ENCODE data around the gene ITGB3.
"Not testable (repeated sequence)": the region's sequence is repeated elsewhere in the genome, so short reads cannot be mapped to it uniquely, and the experiment has no call there.

ITGB3 gene

DNA sequence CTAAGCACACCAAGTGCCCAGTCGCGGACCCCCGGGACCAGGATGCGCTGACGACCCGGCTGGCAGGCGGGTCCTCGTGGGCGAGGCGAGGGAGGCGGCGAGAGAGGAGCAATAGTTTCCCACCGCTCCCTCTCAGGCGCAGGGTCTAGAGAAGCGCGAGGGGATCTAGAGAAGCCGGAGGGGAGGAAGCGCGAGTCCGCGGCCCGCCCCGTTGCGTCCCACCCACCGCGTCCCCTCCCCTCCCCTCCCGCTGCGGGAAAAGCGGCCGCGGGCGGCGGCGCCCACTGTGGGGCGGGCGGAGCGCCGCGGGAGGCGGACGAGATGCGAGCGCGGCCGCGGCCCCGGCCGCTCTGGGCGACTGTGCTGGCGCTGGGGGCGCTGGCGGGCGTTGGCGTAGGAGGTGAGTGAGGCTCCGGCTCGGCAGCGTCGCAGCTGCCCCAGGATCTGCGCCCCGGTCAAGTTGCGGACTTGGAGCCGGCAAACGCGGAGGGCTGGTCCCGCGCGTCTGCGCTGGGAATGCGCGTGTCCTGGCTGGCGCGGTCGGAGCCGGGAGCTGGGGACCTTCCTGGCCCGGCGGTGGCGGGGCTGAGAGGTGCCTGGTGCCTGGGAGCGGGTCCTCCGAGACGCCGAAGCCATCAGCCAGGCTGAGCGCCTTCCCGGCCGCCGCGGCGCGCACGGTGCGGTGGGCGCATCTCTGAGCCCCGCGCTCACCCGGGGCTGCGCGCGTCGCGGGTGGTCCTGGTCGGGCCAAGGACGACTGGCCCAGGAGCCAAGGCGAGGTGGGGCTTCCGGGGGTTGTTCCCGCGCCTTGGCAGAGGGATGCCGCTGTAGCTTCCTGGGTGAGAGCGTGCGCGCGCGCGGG, at the start of gene ITGB3:
Gene ITGB3, plus strand, starts transcription at position 287 of the 862 bp plus-strand sequence. Its CDS starts 35 bp downstream, at position 322.
- peaks cover 25% of the 10 kb centered on the region for H3K4me1 Mint-ChIP-seq
- H3K4me3 Mint-ChIP-seq, result peak within 1 kb of the TSS; percentile 94
- no peak within 1 kb of the TSS for H3K27ac Mint-ChIP-seq
- no peaks in the 10 kb centered on the region for H3K9me3 Mint-ChIP-seq
- ATAC-seq (peak; percentile 96), DNase-seq (ENCODE audit: low spot score in 2 of 2) (peak; percentile 45 to 78)
- no peaks in the 10 kb centered on the region for H3K36me3 Mint-ChIP-seq

DNA sequence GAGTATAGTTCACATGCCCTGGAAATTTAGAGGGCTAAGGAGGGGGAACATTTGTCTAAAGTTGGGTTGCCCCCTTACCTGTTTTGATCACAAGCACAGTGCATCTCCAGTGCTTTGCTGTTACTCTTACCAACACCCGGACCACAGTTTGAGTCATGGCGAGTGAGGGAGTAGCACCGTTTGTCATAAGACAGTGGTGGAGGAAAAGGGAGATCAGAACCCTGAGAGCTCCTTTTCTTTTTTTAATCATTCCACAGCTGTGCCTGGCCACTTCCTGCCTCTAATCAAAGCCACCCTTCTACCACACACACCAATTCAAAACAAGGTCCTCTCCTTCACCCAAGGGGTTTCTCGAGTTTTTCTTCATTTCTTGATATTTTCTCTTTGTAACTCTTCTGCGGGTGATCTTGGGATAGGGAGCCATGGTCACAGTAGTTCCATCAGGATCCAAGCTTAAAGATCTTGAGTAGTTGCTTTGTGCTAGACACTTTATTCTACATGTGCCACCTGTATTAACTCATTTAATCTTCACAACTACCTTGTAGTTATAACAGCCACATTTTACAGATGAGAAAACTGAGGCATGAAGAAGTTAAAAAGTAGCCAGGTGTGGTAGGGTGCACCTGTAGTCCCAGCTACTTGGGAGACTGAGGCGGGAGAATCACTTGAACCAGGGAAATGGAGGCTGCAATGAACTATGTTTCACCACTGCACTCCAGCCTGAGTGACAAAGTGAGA, 49.5 kb upstream of the ITGB3 start:
- ATAC-seq (peak; percentile 90), DNase-seq (ENCODE audit: low spot score in 2 of 2) (peak; percentile 28 to 74)
- no peaks in the 10 kb centered on the region for H3K9me3 Mint-ChIP-seq
- H3K36me3 Mint-ChIP-seq, result no peaks in the 10 kb centered on the region
- H3K4me1 Mint-ChIP-seq, result peaks cover 58% of the 10 kb centered on the region
- peak overlapping the region; percentile 88 for H3K27ac Mint-ChIP-seq
- H3K4me3 Mint-ChIP-seq, result peak overlapping the region; percentile 66

GRCh38 chr17:47204722-47205418, 48.8 kb upstream of the ITGB3 start:
- ATAC-seq, result peak; percentile 86
- no peaks in the 10 kb centered on the region for H3K36me3 Mint-ChIP-seq
- H3K9me3 Mint-ChIP-seq, result no peaks in the 10 kb centered on the region
- H3K4me1 Mint-ChIP-seq, result peaks cover 56% of the 10 kb centered on the region
- H3K4me3 Mint-ChIP-seq, result peak overlapping the region; percentile 66
- peak overlapping the region; percentile 88 for H3K27ac Mint-ChIP-seq
- DNase-seq (ENCODE audit: low spot score in 2 of 2), result peak; percentile 21 to 74

- Mint-ChIP-seq H3K36me3 (no peaks in the 10 kb centered on the region), H3K4me3 (peak overlapping the region; percentile 66), H3K9me3 (no peaks in the 10 kb centered on the region), H3K4me1 (peaks cover 50% of the 10 kb centered on the region), H3K27ac (peak overlapping the region; percentile 88)
- peak; percentile 20 to 72 for DNase-seq (ENCODE audit: low spot score in 2 of 2)
- peak; percentile 57 for ATAC-seq
Observed at GRCh38 chr17:47205419-47205963, 48.1 kb upstream of the ITGB3 start.

GRCh38 chr17:47207143-47208067, 46.2 kb upstream of the ITGB3 start:
- no peak overlapping the region for H3K4me3 Mint-ChIP-seq

GRCh38 chr17:47208744-47209488, 44.7 kb upstream of the ITGB3 start, which contains the start of gene MYL4:
MYL4 (plus strand) TSS chr17:47209348; CDS start chr17:47209423, 75 bp downstream.
- DNase-seq (ENCODE audit: low spot score in 2 of 2) (no peak), ATAC-seq (no peak)
- H3K9me3 Mint-ChIP-seq, result no peaks in the 10 kb centered on the region
- H3K4me1 Mint-ChIP-seq, result peaks cover 37% of the 10 kb centered on the region
- no peak within 1 kb of the TSS for H3K27ac Mint-ChIP-seq
- H3K36me3 Mint-ChIP-seq, result no peaks in the 10 kb centered on the region
- no peak within 1 kb of the TSS for H3K4me3 Mint-ChIP-seq

More at GRCh38 chr17:47207143-47208067, 46.2 kb upstream of the ITGB3 start:
- H3K27ac Mint-ChIP-seq, result peak overlapping the region; percentile 88
- H3K36me3 Mint-ChIP-seq, result no peaks in the 10 kb centered on the region
- DNase-seq (ENCODE audit: low spot score in 2 of 2) (no peak), ATAC-seq (no peak)
- peaks cover 47% of the 10 kb centered on the region for H3K4me1 Mint-ChIP-seq
- H3K9me3 Mint-ChIP-seq, result no peaks in the 10 kb centered on the region

DNA sequence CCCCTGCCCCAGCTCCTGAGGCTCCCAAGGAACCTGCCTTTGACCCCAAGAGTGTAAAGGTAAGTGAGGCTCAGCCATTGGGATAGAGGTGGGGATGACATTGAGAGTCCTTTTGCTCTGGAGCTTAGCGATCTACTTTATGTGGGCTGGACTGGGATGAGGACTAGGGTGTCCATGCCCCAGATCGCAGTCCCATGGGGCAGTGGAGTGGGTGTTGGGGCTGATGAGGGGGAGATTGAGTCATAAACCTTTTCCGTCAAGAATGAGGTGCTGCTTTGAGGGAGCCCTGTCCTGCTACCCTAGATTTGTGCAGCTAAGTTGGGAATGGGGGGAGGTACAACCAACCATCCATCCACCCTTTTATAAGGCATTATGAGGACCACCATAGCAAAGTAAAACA, 44.1 kb upstream of the ITGB3 start:
- Mint-ChIP-seq H3K4me3 (no peak overlapping the region), H3K27ac (no peak overlapping the region), H3K4me1 (peaks cover 31% of the 10 kb centered on the region), H3K36me3 (no peaks in the 10 kb centered on the region), H3K9me3 (no peaks in the 10 kb centered on the region)
- ATAC-seq (no peak), DNase-seq (ENCODE audit: low spot score in 2 of 2) (no peak)

GRCh38 chr17:47210105-47210504, 43.5 kb upstream of the ITGB3 start:
- no peaks in the 10 kb centered on the region for H3K9me3 Mint-ChIP-seq
- H3K4me1 Mint-ChIP-seq, result peaks cover 25% of the 10 kb centered on the region
- DNase-seq (ENCODE audit: low spot score in 2 of 2), result no peak
- ATAC-seq, result no peak
- H3K4me3 Mint-ChIP-seq, result no peak overlapping the region
- H3K36me3 Mint-ChIP-seq, result no peaks in the 10 kb centered on the region
- H3K27ac Mint-ChIP-seq, result no peak overlapping the region

- H3K9me3 Mint-ChIP-seq, result no peaks in the 10 kb centered on the region
- no peak overlapping the region for H3K27ac Mint-ChIP-seq
- no peak for DNase-seq (ENCODE audit: low spot score in 2 of 2)
- no peaks in the 10 kb centered on the region for H3K36me3 Mint-ChIP-seq
- no peak overlapping the region for H3K4me3 Mint-ChIP-seq
- H3K4me1 Mint-ChIP-seq, result peaks cover 18% of the 10 kb centered on the region
- ATAC-seq, result no peak
Observed at GRCh38 chr17:47210779-47211178, 42.8 kb upstream of the ITGB3 start.

- ATAC-seq (no peak), DNase-seq (ENCODE audit: low spot score in 2 of 2) (no peak)
- H3K4me1 Mint-ChIP-seq, result peaks cover 7% of the 10 kb centered on the region
- H3K27ac Mint-ChIP-seq, result no peak overlapping the region
- no peaks in the 10 kb centered on the region for H3K36me3 Mint-ChIP-seq
- H3K4me3 Mint-ChIP-seq, result no peak overlapping the region
- no peaks in the 10 kb centered on the region for H3K9me3 Mint-ChIP-seq
Observed at GRCh38 chr17:47212458-47212857, 41.2 kb upstream of the ITGB3 start.

GRCh38 chr17:47213540-47213939, 40.1 kb upstream of the ITGB3 start:
- Mint-ChIP-seq H3K9me3 (no peaks in the 10 kb centered on the region), H3K36me3 (no peaks in the 10 kb centered on the region), H3K27ac (no peak overlapping the region), H3K4me1 (no peaks in the 10 kb centered on the region), H3K4me3 (no peak overlapping the region)
- ATAC-seq (no peak), DNase-seq (ENCODE audit: low spot score in 2 of 2) (no peak)

- H3K4me3 Mint-ChIP-seq, result no peak overlapping the region
- no peaks in the 10 kb centered on the region for H3K9me3 Mint-ChIP-seq
- DNase-seq (ENCODE audit: low spot score in 2 of 2) (no peak), ATAC-seq (no peak)
- no peaks in the 10 kb centered on the region for H3K36me3 Mint-ChIP-seq
- H3K27ac Mint-ChIP-seq, result no peak overlapping the region
- H3K4me1 Mint-ChIP-seq, result peaks cover 13% of the 10 kb centered on the region
Observed at GRCh38 chr17:47214931-47215330, 38.7 kb upstream of the ITGB3 start.

DNA sequence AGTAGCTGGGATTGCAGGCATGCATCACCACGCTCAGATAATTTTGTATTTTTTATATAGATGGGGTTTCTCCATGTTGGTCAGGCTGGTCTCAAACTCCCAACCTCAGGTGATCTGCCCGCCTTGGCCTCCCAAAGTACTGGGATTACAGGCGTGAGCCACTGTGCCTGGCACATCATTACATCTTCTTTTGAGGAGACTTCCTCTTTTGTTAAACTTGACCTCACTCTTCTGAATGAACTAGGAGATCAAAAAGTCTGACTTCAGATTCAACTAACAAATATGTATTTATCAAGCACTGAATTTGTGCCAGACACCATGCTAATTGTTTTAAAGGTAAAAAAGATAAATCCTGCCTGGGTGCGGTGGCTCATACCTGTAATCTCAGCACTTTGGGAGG, 36.8 kb upstream of the ITGB3 start:
- not testable (repeated sequence) for H3K27ac Mint-ChIP-seq; H3K36me3 Mint-ChIP-seq; ATAC-seq; H3K9me3 Mint-ChIP-seq; H3K4me3 Mint-ChIP-seq; DNase-seq (ENCODE audit: low spot score in 2 of 2)
- H3K4me1 Mint-ChIP-seq, result peaks cover 30% of the 10 kb centered on the region
